ENCODE measurements around the gene OBSCN.

The OBSCN gene

DNA sequence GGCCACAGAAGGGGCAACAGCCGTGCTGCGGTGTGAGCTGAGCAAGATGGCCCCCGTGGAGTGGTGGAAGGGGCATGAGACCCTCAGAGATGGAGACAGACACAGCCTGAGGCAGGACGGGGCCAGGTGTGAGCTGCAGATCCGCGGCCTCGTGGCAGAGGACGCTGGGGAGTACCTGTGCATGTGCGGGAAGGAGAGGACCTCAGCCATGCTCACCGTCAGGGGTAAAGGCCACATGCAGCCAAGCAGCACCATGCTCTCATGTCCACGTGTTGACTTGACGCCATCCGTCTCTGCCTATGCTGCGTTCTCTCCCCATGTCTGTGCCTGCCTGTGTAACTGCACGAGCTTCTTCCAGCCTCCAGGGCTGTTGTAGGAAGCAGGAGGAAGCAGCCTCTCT is 85.5 kb downstream of the OBSCN start:
- no peak for DNase-seq

DNA sequence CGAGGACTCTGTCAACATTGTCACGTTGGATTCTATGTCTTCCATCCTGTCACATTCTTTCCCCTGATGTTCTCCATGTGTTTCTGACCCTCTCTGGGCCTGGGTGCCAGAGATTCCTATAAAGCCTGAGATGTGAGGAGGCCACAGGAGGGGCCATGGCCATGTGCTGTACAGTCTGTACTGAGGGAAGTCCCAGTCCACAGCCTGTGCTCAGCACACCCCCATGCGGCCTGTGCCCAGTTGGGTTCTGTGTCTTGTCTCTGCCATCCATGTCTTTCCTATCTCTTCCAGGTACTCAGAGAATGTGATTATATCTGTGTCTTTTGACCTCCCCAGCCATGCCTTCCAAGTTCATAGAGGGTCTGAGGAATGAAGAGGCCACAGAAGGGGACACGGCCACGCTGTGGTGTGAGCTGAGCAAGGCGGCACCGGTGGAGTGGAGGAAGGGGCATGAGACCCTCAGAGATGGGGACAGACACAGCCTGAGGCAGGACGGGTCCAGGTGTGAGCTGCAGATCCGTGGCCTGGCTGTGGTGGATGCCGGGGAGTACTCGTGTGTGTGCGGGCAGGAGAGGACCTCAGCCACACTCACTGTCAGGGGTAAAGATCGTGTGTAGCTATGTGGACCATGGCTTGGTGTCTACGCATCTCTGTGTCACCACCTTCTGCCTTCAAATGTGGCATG is 86.1 kb downstream of the OBSCN start:
- no peak for DNase-seq

DNA sequence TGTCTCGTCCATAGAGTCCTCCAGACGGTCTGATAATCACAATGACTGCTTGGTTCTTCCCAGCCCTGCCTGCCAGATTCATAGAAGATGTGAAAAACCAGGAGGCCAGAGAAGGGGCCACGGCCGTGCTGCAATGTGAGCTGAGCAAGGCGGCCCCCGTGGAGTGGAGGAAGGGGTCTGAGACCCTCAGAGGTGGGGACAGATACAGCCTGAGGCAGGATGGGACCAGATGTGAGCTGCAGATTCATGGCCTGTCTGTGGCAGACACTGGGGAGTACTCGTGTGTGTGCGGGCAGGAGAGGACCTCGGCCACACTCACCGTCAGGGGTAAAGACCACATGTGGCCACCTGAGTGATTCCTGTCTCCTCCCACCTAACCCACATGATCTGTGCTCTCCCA is 86.9 kb downstream of the OBSCN start:
- no peak for DNase-seq

DNA sequence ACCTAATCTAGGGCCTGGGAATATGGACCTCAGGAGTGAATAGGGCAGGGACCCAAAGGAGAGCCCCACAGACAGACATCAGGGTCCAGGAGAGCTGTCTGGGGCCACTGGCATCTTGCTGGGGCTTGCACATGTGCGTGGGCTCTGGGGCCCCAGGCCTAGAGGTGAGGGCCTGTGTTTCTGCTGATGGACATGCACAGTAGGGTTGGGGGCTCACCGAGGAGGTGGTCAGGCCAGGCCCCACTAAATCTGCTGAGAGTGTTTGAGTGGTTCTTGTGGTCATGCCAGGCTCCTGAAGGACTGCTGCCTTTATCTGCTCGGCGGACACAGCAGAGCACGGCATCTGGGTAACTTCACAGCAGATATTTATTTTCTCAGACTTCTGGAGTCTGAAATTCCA is 87.4 kb downstream of the OBSCN start:
- no peak for DNase-seq

DNA sequence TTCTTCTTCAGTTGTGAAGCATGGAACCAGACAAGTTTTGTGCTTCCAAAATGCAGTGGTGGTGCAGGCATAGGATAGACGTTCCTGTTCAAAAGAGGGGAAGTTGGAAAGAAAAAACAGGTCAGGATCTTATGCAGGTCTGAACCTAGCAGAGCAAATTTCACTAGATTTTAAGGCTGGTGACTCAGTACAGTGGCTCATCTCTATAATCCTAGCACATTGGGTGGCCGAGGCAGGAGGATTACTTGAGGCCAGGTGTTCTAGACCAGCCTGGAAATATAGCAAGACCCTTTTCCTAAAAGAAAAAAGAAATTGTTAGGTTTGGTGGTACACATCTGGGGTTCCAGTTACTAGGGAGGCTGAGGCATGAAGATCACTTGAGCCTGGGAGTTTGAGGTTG is 88.1 kb downstream of the OBSCN start:
- DNase-seq, result no peak

DNA sequence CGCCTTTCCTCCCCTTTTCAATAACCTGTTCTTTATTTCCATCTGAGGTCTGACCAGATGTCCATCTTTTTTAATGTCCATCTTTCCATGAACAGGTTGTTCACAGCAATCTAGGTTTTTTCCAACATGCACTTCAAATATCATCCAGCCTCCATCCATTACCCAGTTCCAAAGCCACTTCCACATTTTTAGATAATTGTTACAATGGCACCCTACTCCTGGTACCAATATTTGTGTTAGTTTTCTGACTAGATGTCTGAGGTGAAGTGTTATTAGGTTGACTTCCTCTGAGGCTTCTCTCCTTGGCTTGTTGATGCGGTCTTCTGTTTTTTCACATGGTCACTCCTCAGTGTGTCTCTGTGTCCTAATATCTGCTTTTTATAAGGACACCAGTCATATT is 89.4 kb downstream of the OBSCN start:
- DNase-seq, result no peak

DNA sequence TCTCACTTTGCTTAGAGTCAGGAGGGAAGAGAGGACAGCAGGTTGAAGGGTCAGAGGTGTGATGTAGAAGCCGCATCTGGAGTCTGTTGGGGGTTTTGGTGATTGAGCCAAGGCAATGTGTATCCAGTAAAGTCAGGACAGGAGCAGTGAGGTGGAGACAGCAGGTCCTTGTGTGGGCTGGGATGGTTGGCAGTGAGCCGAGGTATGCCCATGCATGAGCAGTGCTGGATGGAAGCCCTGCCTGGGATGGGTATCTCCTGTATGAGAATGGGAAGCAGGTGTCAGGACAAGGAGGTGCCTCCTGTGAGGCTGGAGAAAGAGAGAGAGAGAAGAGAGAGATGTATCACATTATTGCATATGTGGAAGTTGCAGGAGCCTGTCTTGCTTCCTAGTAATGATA is 90.0 kb downstream of the OBSCN start:
- no peak for DNase-seq

DNA sequence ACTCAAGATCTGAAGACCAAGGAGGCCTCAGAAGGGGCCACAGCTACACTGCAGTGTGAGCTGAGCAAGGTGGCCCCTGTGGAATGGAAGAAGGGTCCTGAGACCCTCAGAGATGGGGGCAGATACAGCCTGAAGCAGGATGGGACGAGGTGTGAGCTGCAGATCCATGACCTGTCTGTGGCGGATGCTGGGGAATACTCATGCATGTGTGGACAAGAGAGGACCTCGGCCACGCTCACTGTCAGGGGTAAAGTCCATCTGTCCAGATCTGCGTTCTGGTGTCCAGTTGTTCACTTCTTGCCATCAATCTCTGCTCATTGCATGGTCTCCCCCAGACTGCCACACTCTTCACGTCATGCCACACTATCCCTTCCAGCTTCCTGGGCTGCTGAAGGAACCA is 90.6 kb downstream of the OBSCN start:
- no peak for DNase-seq

DNA sequence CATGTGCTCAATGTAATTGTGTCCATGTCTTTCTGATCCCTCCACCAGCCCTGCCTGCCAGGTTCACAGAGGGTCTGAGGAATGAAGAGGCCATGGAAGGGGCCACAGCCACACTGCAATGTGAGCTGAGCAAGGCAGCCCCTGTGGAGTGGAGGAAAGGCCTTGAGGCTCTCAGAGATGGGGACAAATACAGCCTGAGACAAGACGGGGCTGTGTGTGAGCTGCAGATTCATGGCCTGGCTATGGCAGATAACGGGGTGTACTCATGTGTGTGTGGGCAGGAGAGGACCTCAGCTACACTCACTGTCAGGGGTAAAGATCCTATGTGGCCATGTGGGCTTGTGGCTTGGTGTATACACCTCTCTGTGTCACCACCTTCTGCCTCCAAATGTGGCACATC is 91.4 kb downstream of the OBSCN start:
- no peak for DNase-seq

DNA sequence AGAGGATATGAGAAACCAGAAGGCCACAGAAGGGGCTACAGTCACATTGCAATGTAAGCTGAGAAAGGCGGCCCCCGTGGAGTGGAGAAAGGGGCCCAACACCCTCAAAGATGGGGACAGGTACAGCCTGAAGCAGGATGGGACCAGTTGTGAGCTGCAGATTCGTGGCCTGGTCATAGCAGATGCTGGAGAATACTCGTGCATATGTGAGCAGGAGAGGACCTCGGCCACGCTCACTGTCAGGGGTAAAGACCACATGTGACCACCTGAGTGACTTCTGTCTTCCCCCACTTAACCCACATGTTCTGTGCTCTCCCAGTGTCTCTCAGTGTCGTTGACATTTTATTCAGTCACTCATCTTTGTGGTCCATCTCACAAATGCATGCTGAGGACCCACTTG is 92.1 kb downstream of the OBSCN start:
- no peak for DNase-seq

DNA sequence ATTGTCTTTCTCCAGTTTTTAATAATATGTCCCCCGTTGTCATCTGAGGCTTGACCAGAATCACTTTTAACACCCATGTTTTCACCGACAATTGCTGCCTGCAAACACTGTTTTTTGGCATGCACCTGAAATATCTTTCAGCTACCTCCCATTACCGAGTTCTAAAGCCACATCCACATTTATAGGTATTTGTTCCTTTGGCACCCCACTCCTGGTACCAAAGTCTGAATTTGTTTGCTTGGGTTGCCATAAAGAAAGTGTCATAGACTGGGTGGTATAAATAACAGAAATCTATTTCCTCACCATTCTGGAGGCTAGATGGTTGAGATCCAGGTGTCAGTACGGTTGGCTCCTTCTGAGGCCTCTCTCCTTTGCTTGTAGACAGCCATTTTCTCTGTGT is 94.2 kb downstream of the OBSCN start:
- no peak for DNase-seq

DNA sequence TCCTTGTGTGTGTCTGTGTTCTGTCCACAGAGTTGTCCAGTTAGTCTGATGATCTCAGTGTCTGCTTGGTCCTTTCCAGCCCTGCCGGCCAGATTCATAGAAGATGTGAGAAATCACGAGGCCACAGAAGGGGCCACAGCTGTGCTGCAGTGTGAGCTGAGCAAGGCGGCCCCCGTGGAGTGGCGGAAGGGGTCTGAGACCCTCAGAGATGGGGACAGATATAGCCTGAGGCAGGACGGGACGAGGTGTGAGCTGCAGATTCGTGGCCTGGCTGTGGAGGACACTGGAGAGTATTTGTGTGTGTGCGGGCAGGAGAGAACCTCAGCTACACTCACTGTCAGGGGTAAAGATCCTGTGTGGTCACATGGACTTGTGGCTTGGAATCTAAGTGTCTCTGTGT is 95.8 kb downstream of the OBSCN start:
- DNase-seq, result no peak

DNA sequence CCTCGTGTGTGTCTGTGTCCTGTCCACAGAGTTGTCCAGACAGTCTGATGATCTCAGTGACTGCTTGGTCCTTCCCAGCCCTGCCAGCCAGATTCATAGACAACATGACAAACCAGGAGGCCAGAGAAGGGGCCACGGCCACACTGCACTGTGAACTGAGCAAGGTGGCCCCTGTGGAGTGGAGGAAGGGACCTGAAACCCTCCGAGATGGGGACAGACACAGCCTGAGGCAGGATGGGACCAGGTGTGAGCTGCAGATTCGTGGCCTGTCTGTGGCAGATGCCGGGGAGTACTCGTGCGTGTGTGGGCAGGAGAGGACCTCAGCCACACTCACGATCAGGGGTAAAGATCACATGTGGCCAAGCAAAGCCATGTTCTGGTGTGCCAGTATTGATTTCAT is 96.4 kb downstream of the OBSCN start:
- no peak for DNase-seq

DNA sequence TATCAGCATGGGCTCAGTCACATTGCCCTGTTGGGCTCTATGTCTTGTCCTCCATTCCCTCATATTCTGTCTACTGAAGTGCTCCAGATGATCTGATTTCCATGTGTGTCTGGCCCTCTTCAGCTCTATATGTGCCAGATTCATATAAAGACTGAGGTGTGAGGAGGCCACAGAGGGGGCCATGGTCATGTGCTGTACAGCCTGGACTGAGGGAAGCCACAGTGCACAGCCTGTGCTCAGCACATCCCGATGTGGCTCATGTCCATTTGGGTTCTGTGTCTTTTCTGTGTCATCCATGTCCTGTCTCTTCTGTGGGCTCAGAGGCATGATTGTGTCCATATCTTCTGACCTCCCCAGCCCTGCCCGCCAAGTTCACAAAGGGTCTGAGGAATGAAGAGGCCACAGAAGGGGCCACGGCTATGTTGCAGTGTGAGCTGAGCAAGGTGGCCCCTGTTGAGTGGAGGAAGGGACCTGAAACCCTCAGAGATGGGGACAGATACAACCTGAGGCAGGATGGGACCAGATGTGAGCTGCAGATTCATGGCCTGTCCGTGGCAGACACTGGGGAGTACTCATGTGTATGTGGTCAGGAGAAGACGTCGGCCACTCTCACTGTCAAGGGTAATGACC is 97.0 kb downstream of the OBSCN start:
- no peak for DNase-seq

DNA sequence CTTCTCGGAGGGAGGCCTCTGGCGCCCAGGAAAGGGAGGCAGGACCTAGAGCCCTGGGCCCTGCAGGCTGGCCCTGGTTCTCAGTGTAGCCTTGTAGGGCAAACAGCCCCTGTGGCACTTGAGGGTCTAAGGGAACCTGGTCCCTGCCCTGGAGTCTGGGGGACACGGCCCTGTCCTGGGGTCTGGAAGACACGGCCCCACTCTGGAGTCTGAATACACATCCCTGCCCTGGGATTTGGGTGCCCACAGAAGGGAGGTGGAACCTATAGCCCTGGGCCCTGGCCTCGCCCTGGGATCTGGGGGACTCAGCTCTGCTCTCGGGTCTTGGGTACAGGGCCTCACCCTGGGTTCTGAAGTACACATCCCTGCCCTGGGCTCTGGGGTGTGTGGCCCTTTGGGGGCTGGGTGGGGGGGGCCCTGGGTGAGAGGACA is 97.9 kb downstream of the OBSCN start:
- DNase-seq, result no peak

DNA sequence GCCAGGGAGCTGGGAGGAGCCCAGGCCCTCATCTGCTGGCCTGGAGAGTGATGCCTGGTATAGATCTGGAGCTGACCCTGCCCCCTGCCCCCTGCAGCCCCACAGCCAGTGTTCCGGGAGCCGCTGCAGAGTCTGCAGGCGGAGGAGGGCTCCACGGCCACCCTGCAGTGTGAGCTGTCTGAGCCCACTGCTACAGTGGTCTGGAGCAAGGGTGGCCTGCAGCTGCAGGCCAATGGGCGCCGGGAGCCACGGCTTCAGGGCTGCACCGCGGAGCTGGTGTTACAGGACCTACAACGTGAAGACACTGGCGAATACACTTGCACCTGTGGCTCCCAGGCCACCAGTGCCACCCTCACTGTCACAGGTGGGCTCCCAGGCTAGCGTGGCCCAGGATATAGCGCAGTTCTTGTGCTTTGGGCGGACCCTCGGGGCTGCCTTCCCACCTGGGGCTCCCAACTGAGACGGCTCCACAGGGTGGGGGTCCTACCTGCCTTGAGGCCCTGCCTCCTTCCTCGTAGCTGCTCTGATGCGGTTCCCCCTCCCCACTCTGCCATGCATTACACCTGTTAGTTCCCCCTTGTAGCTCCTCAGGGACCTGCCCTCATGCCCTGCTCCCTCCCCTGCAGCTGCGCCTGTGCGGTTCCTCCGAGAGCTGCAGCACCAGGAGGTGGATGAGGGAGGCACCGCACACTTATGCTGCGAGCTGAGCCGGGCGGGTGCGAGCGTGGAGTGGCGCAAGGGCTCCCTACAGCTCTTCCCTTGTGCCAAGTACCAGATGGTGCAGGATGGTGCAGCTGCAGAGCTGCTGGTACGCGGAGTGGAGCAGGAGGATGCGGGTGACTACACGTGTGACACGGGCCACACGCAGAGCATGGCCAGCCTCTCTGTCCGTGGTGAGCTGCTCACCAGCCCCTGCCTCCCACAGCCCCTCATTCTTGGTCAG is 98.7 kb downstream of the OBSCN start:
- no peak for DNase-seq

DNA sequence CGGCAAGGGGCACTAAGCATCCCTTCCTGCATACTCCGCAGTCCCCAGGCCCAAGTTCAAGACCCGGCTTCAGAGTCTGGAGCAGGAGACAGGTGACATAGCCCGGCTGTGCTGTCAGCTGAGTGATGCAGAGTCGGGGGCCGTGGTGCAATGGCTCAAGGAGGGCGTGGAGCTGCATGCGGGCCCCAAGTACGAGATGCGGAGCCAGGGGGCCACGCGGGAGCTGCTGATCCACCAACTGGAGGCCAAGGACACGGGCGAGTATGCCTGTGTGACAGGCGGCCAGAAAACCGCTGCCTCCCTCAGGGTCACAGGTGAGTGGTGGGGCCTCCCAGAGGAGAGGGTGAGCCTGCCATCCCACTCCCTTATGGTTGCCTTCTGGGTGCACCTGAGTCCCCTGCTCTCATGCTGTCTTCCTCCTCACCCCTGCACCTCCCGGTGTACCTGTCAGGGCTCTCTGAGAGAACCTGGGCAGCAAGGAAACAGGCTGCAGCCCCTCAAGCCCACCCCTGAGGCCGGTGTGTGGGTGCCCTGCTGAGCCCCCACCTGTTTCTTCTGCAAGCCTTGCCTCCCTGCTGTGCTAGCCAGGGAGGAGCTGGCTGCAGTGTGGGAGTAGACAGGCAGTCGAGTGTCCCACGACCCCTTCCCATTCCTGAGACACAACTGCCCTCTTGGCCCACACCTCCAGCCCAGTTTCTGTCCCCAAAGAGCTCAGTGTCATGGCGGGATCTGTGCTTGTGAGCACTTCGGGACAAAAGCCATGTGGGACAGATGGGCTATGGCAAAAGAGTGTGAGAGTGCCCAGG is 99.6 kb downstream of the OBSCN start:
- DNase-seq, result no peak

DNA sequence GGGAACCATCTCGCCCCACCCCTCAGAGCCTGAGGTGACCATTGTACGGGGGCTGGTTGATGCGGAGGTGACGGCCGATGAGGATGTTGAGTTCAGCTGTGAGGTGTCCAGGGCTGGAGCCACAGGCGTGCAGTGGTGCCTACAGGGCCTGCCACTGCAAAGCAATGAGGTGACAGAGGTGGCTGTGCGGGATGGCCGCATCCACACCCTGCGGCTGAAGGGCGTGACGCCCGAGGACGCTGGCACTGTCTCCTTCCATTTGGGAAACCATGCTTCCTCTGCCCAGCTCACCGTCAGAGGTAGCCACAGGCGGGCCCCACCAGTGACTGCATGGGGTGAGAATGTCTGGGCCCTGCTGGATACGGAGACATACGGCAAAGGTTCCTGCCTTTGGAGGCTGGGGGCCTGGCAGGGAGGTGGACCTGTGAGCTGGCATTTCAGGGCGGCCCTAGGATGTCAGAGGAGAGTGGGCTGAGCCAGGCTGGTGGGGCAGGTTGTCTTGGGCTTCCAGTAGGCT is 100.3 kb downstream of the OBSCN start:
- no peak for DNase-seq

DNA sequence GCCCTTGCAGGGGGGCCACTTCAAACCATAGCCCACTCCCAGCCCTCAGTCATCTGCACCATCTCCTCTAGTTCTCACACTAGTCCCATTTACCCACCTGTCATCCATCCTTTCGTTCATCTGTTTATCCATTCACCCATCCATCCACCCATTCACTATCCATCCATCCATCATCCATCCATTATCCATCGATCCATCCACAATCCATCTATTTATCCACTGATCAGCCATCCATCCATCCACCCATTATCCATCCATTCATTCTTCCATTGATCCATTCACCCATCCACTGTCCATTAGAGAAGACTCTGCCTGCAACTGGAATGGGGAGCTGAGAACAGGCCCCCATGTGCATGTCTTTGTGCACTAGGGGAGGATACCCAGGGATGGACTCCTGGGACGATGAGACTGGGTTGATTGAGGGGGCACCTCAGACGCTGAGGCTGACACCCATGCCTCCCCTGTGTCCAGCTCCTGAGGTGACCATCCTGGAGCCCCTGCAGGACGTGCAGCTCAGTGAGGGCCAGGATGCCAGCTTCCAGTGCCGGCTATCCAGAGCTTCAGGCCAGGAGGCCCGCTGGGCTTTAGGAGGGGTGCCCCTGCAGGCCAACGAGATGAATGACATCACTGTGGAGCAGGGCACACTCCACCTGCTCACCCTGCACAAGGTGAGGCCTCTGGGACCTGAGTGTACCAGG is 100.9 kb downstream of the OBSCN start:
- DNase-seq, result peak; percentile 53

DNA sequence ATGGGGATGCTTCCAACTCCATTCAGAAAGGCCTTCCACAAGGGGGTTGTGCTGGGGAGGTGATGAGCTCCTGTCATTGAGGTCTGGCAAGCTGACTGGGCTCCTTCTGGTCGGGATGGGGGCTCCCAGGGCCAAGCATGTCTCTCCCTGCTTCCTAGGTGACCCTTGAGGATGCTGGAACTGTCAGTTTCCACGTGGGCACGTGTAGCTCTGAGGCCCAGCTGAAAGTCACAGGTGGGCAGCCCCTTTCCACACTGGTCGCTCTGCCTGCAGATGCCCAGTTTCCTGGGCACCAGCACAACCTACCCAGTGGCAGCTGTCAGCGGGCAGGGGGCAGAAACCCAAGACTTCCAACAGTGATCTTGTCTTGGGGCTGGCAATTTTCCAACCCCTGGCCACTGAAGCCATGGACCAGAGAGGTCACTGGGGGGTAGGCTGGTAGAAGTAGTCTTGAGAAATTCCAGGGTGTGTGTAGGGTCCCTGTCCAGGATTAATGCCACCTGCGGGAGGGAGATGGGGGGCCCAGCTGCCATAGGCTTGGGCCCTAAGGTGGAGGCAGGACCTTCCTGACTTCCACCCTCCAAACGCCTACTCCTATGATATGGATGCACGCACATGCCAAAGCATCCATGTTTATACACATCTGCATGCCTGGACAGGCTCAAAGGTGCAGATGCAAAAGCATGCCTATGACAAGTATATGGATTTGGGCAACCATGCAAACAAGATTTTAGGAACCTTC is 101.7 kb downstream of the OBSCN start:
- DNase-seq, result no peak

DNA sequence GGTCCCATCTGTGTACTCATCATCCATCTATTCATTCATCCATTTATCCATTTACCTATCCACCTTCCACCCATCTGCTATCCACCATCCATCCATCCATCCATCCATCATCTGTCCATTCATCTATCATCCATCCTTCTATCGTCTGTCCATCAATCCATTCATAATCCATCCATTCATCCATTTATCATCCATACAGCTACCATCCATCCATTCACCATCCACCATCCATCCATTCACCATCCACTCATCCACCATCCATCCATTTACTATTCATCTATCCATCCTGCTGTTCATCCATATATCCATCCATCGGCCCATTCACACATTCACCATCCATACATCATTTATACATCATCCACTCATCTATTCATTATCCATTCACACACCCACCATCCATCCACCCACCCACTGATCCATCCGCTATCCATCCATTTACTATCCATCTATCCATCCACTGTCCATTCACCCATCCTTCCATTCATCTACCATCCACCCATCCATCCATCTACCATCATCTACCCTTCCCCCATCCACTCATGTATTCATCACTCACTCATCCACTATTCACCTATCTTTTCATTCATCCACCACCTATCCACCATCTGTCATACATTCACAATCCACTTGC is 102.4 kb downstream of the OBSCN start:
- DNase-seq, result no peak

All from RPMI8226 (cell line).